H9 (cell line): ENCODE data around the gene ENOX1. TPM values are rescaled to one million over a fixed set of nuclear protein-coding genes. Genes with fewer than 3 reads are reported as not detected.

Experiments used
- DNase-seq: peaks from one replicate; pipeline ENCODE4 v3.0.0-alpha.2; 2017
- H2AFZ ChIP-seq: one replicate; pipeline ENCODE4 v1.6.1; 2013; ENCODE audit warnings: mild to moderate bottlenecking, low read length, control low read depth, moderate library complexity
- H2AK5ac ChIP-seq: 2 replicates; pipeline ENCODE4 v1.6.1; 2013; ENCODE audit warnings: low read length, control low read depth, mixed read lengths; ENCODE audit not compliant: insufficient read length
- H2BK120ac ChIP-seq: one replicate; pipeline ENCODE4 v1.6.1; 2013; ENCODE audit warnings: low read depth, mild to moderate bottlenecking, low read length, control low read depth, inconsistent platforms; ENCODE audit not compliant: poor library complexity, severe bottlenecking
- H2BK12ac ChIP-seq: 2 replicates; pipeline ENCODE4 v1.6.1; 2013; ENCODE audit warnings: low read length, control low read depth, mixed read lengths, low read depth; ENCODE audit not compliant: insufficient read length
- H2BK15ac ChIP-seq: 2 replicates; pipeline ENCODE4 v1.6.1; 2013; ENCODE audit warnings: low read depth, low read length, control low read depth
- H2BK20ac ChIP-seq: one replicate; pipeline ENCODE4 v1.6.1; 2013; ENCODE audit warnings: low read depth, mild to moderate bottlenecking, low read length, control low read depth, inconsistent platforms; ENCODE audit not compliant: poor library complexity, severe bottlenecking
- H2BK5ac ChIP-seq: 2 replicates; pipeline ENCODE4 v1.6.1; 2013; ENCODE audit warnings: low read length, control low read depth, mixed read lengths; ENCODE audit not compliant: insufficient read length
- H3K14ac ChIP-seq: 2 replicates; pipeline ENCODE4 v1.6.1; 2013; ENCODE audit warnings: low read length, control low read depth; ENCODE audit not compliant: insufficient read depth
- H3K18ac ChIP-seq: 2 replicates; pipeline ENCODE4 v1.6.1; 2013; ENCODE audit warnings: low read depth, mild to moderate bottlenecking, mixed read lengths, low read length, control low read depth; ENCODE audit not compliant: insufficient read length
- H3K23ac ChIP-seq: 2 replicates; pipeline ENCODE4 v1.6.1; 2013; ENCODE audit warnings: low read length, control low read depth, mixed read lengths, low read depth; ENCODE audit not compliant: insufficient read length
- H3K23me2 ChIP-seq: 2 replicates; pipeline ENCODE4 v1.6.1; 2013; ENCODE audit warnings: low read depth, mild to moderate bottlenecking, mixed read lengths, low read length, control low read depth; ENCODE audit not compliant: insufficient read length, poor library complexity, severe bottlenecking
- H3K27ac ChIP-seq: 2 replicates; pipeline ENCODE4 v1.5.1; 2013; ENCODE audit warnings: low read length, control low read depth, mixed read lengths, low read depth; ENCODE audit not compliant: insufficient read length
- H3K27me3 ChIP-seq: 2 replicates; pipeline ENCODE4 v1.6.1; 2013; ENCODE audit warnings: low read length, control low read depth, inconsistent platforms; ENCODE audit not compliant: insufficient read depth
- H3K4ac ChIP-seq: 2 replicates; pipeline ENCODE4 v1.6.1; 2013; ENCODE audit warnings: low read depth, mild to moderate bottlenecking, control low read depth, inconsistent platforms, low read length, moderate library complexity
- H3K4me1 ChIP-seq: 2 replicates; pipeline ENCODE4 v1.6.1; 2013; ENCODE audit warnings: low read length, control low read depth, inconsistent platforms; ENCODE audit not compliant: insufficient read depth
- H3K4me2 ChIP-seq: 2 replicates; pipeline ENCODE4 v1.6.1; 2013; ENCODE audit warnings: low read length, control low read depth, mixed read lengths; ENCODE audit not compliant: insufficient read length, insufficient read depth
- H3K56ac ChIP-seq: 2 replicates; pipeline ENCODE4 v1.6.1; 2013; ENCODE audit warnings: low read depth, mild to moderate bottlenecking, mixed read lengths, low read length, control low read depth; ENCODE audit not compliant: insufficient read length
- H3K79me1 ChIP-seq: 2 replicates; pipeline ENCODE4 v1.6.1; 2013; ENCODE audit warnings: low read depth, mild to moderate bottlenecking, moderate library complexity, low read length, control low read depth, inconsistent platforms; ENCODE audit not compliant: insufficient read depth, poor library complexity, severe bottlenecking
- H3K79me2 ChIP-seq: 2 replicates; pipeline ENCODE4 v1.6.1; 2013; ENCODE audit warnings: low read length, control low read depth, inconsistent platforms; ENCODE audit not compliant: insufficient read depth
- H3K9ac ChIP-seq: 2 replicates; pipeline ENCODE4 v1.6.1; 2013; ENCODE audit warnings: low read length, control low read depth, mixed read lengths; ENCODE audit not compliant: insufficient read length; ENCODE audit errors: extremely low read depth
- H3K9me3 ChIP-seq: one replicate; pipeline ENCODE4 v1.6.1; 2013; ENCODE audit warnings: low read depth, low read length, inconsistent platforms; ENCODE audit not compliant: control insufficient read depth
- H3T11ph ChIP-seq: one replicate; pipeline ENCODE4 v1.6.1; 2013; ENCODE audit warnings: mild to moderate bottlenecking, low read length, control low read depth, inconsistent platforms
- H4K20me1 ChIP-seq: one replicate; pipeline ENCODE4 v1.6.1; 2013; ENCODE audit not compliant: control insufficient read depth, insufficient read length, insufficient read depth
- H4K5ac ChIP-seq: 2 replicates; pipeline ENCODE4 v1.6.1; 2013; ENCODE audit warnings: low read depth, mild to moderate bottlenecking, mixed read lengths, low read length, control low read depth; ENCODE audit not compliant: insufficient read length
- H4K8ac ChIP-seq: replicated peaks from 2 replicates; pipeline ENCODE4 v1.6.1; 2013; ENCODE audit warnings: low read length, control low read depth, mixed read lengths, low read depth; ENCODE audit not compliant: insufficient read length
- H4K91ac ChIP-seq: 2 replicates; pipeline ENCODE4 v1.6.1; 2013; ENCODE audit warnings: low read depth, mild to moderate bottlenecking, moderate library complexity, mixed read lengths, low read length, control low read depth; ENCODE audit not compliant: insufficient read length
- H3K27ac Mint-ChIP-seq, 3 experiments: 2 replicates in 2 of 3; 3 replicates in 1 of 3; pipeline ENCODE4 v1.8.0; 2020 to 2021; ENCODE audit warnings: mixed read lengths in 3 of 3, mild to moderate bottlenecking in 1 of 3, moderate library complexity in 1 of 3
- H3K27me3 Mint-ChIP-seq: 2 replicates; pipeline ENCODE4 v1.8.0; 2021; ENCODE audit warnings: low read depth, mild to moderate bottlenecking, moderate library complexity, mixed read lengths
- H3K36me3 Mint-ChIP-seq, 3 experiments: 2 replicates in 2 of 3; 3 replicates in 1 of 3; pipeline ENCODE4 v1.8.0; 2020 to 2021; ENCODE audit warnings: low read depth in 3 of 3, mixed read lengths in 3 of 3; ENCODE audit not compliant: insufficient read depth in 1 of 3
- H3K4me1 Mint-ChIP-seq, 2 experiments: 2 replicates each; pipeline ENCODE4 v1.8.0; 2020; ENCODE audit warnings: mixed read lengths in 2 of 2
- H3K4me3 Mint-ChIP-seq, 2 experiments: 2 replicates in 1 of 2; 3 replicates in 1 of 2; pipeline ENCODE4 v1.8.0; 2020 to 2021; ENCODE audit warnings: mild to moderate bottlenecking in 2 of 2, mixed read lengths in 2 of 2, moderate library complexity in 1 of 2
- H3K9me3 Mint-ChIP-seq, 2 experiments: 2 replicates in 1 of 2; 3 replicates in 1 of 2; pipeline ENCODE4 v1.8.0; 2020; ENCODE audit warnings: mild to moderate bottlenecking in 2 of 2, mixed read lengths in 2 of 2, moderate library complexity in 1 of 2
- CTCF ChIP-seq: fragments of 200-600 bp; sonication (generic); conservative IDR thresholded peaks from 3 replicates; pipeline ENCODE4 v1.8.0; 2021; ENCODE audit warnings: antibody characterized with exemption, mild to moderate bottlenecking
- WGBS: extraction: QIAGEN DNeasy Blood & Tissue Kit; methylation state at CpG from one replicate; pipeline ENCODE4 v1.1.7; 2013; ENCODE audit warnings: missing lambda C conversion rate, low lambda C conversion rate, mixed read lengths; ENCODE audit not compliant: insufficient read length; ENCODE audit errors: extremely low coverage; 5-methylcytosine and 5-hydroxymethylcytosine counted together
- total RNA-seq: library from RNA; stranded (reverse); gene quantifications from 2 replicates; pipeline ENCODE4 v1.2.1, GENCODE V29; 2021

Gene ENOX1
- total RNA-seq, 1 experiment from 2014 or later, result 0.24 TPM

- no peak overlapping the region for H3K18ac ChIP-seq
- no peak overlapping the region for H3K4ac ChIP-seq
- no peak overlapping the region for H2AFZ ChIP-seq
- H4K20me1 ChIP-seq, result no peaks in the 10 kb centered on the region
- H3K23me2 ChIP-seq, result no peaks in the 10 kb centered on the region
- no peak for TF ChIP-seq CTCF
- H2BK15ac ChIP-seq, result no peak overlapping the region
- H2BK120ac ChIP-seq, result no peak overlapping the region
- no peaks in the 10 kb centered on the region for H3K27me3 Mint-ChIP-seq
- no peak overlapping the region for H4K91ac ChIP-seq
- no peak overlapping the region for H3K14ac ChIP-seq
- H4K8ac ChIP-seq, result no peak overlapping the region
- no peak overlapping the region for H3K56ac ChIP-seq
- no peak overlapping the region for H3K27ac Mint-ChIP-seq
- H3K27ac ChIP-seq, result no peak overlapping the region
- H2AK5ac ChIP-seq, result no peak overlapping the region
- H2BK5ac ChIP-seq, result no peak overlapping the region
- peaks cover 0 to 6% (median 2%) of the 10 kb centered on the region in 3 experiments; a peak in 4 of 7 replicates for H3K36me3 Mint-ChIP-seq
- no CpG with 5 or more reads among the region's 2 CpGs for WGBS
- DNase-seq, result no peak
- H3K9me3 ChIP-seq, result no peaks in the 10 kb centered on the region
- H3K4me1 ChIP-seq, result no peaks in the 10 kb centered on the region
- H3K79me1 ChIP-seq, result no peaks in the 10 kb centered on the region
- no peak overlapping the region for H3K9ac ChIP-seq
- H2BK12ac ChIP-seq, result no peak overlapping the region
- no peak overlapping the region for H3K23ac ChIP-seq
- no peak overlapping the region for H4K5ac ChIP-seq
- no peak overlapping the region for H3K4me2 ChIP-seq
- H2BK20ac ChIP-seq, result no peak overlapping the region
- H3K4me1 Mint-ChIP-seq, result peaks cover 9 to 12% of the 10 kb centered on the region in 2 experiments
- H3K79me2 ChIP-seq, result no peaks in the 10 kb centered on the region
- H3T11ph ChIP-seq, result no peak overlapping the region
- no peak overlapping the region for H3K4me3 Mint-ChIP-seq
- peaks cover 4 to 6% of the 10 kb centered on the region in 2 experiments; a peak in 3 of 5 replicates for H3K9me3 Mint-ChIP-seq
- H3K27me3 ChIP-seq, result no peaks in the 10 kb centered on the region
Observed at GRCh38 chr13:43815204-43815603, 28.4 kb upstream of the ENOX1 start.
